H9 (cell line): Measurements from ENCODE around the gene LRCH4. TPM values are rescaled to one million over a fixed set of nuclear protein-coding genes. Genes with fewer than 3 reads are reported as not detected.

ENCODE experiments used
- DNase-seq: peaks from one replicate; pipeline ENCODE4 v3.0.0-alpha.2; 2017
- H2AFZ ChIP-seq: one replicate; pipeline ENCODE4 v1.6.1; 2013; ENCODE audit warnings: mild to moderate bottlenecking, low read length, control low read depth, moderate library complexity
- H2AK5ac ChIP-seq: 2 replicates; pipeline ENCODE4 v1.6.1; 2013; ENCODE audit warnings: low read length, control low read depth, mixed read lengths; ENCODE audit not compliant: insufficient read length
- H2BK120ac ChIP-seq: one replicate; pipeline ENCODE4 v1.6.1; 2013; ENCODE audit warnings: low read depth, mild to moderate bottlenecking, low read length, control low read depth, inconsistent platforms; ENCODE audit not compliant: poor library complexity, severe bottlenecking
- H2BK12ac ChIP-seq: 2 replicates; pipeline ENCODE4 v1.6.1; 2013; ENCODE audit warnings: low read length, control low read depth, mixed read lengths, low read depth; ENCODE audit not compliant: insufficient read length
- H2BK15ac ChIP-seq: 2 replicates; pipeline ENCODE4 v1.6.1; 2013; ENCODE audit warnings: low read depth, low read length, control low read depth
- H2BK20ac ChIP-seq: one replicate; pipeline ENCODE4 v1.6.1; 2013; ENCODE audit warnings: low read depth, mild to moderate bottlenecking, low read length, control low read depth, inconsistent platforms; ENCODE audit not compliant: poor library complexity, severe bottlenecking
- H2BK5ac ChIP-seq: 2 replicates; pipeline ENCODE4 v1.6.1; 2013; ENCODE audit warnings: low read length, control low read depth, mixed read lengths; ENCODE audit not compliant: insufficient read length
- H3K14ac ChIP-seq: 2 replicates; pipeline ENCODE4 v1.6.1; 2013; ENCODE audit warnings: low read length, control low read depth; ENCODE audit not compliant: insufficient read depth
- H3K18ac ChIP-seq: 2 replicates; pipeline ENCODE4 v1.6.1; 2013; ENCODE audit warnings: low read depth, mild to moderate bottlenecking, mixed read lengths, low read length, control low read depth; ENCODE audit not compliant: insufficient read length
- H3K23ac ChIP-seq: 2 replicates; pipeline ENCODE4 v1.6.1; 2013; ENCODE audit warnings: low read length, control low read depth, mixed read lengths, low read depth; ENCODE audit not compliant: insufficient read length
- H3K23me2 ChIP-seq: 2 replicates; pipeline ENCODE4 v1.6.1; 2013; ENCODE audit warnings: low read depth, mild to moderate bottlenecking, mixed read lengths, low read length, control low read depth; ENCODE audit not compliant: insufficient read length, poor library complexity, severe bottlenecking
- H3K27ac ChIP-seq: 2 replicates; pipeline ENCODE4 v1.5.1; 2013; ENCODE audit warnings: low read length, control low read depth, mixed read lengths, low read depth; ENCODE audit not compliant: insufficient read length
- H3K27me3 ChIP-seq: 2 replicates; pipeline ENCODE4 v1.6.1; 2013; ENCODE audit warnings: low read length, control low read depth, inconsistent platforms; ENCODE audit not compliant: insufficient read depth
- H3K4ac ChIP-seq: 2 replicates; pipeline ENCODE4 v1.6.1; 2013; ENCODE audit warnings: low read depth, mild to moderate bottlenecking, control low read depth, inconsistent platforms, low read length, moderate library complexity
- H3K4me1 ChIP-seq: 2 replicates; pipeline ENCODE4 v1.6.1; 2013; ENCODE audit warnings: low read length, control low read depth, inconsistent platforms; ENCODE audit not compliant: insufficient read depth
- H3K4me2 ChIP-seq: 2 replicates; pipeline ENCODE4 v1.6.1; 2013; ENCODE audit warnings: low read length, control low read depth, mixed read lengths; ENCODE audit not compliant: insufficient read length, insufficient read depth
- H3K56ac ChIP-seq: 2 replicates; pipeline ENCODE4 v1.6.1; 2013; ENCODE audit warnings: low read depth, mild to moderate bottlenecking, mixed read lengths, low read length, control low read depth; ENCODE audit not compliant: insufficient read length
- H3K79me1 ChIP-seq: 2 replicates; pipeline ENCODE4 v1.6.1; 2013; ENCODE audit warnings: low read depth, mild to moderate bottlenecking, moderate library complexity, low read length, control low read depth, inconsistent platforms; ENCODE audit not compliant: insufficient read depth, poor library complexity, severe bottlenecking
- H3K79me2 ChIP-seq: 2 replicates; pipeline ENCODE4 v1.6.1; 2013; ENCODE audit warnings: low read length, control low read depth, inconsistent platforms; ENCODE audit not compliant: insufficient read depth
- H3K9ac ChIP-seq: 2 replicates; pipeline ENCODE4 v1.6.1; 2013; ENCODE audit warnings: low read length, control low read depth, mixed read lengths; ENCODE audit not compliant: insufficient read length; ENCODE audit errors: extremely low read depth
- H3K9me3 ChIP-seq: one replicate; pipeline ENCODE4 v1.6.1; 2013; ENCODE audit warnings: low read depth, low read length, inconsistent platforms; ENCODE audit not compliant: control insufficient read depth
- H3T11ph ChIP-seq: one replicate; pipeline ENCODE4 v1.6.1; 2013; ENCODE audit warnings: mild to moderate bottlenecking, low read length, control low read depth, inconsistent platforms
- H4K20me1 ChIP-seq: one replicate; pipeline ENCODE4 v1.6.1; 2013; ENCODE audit not compliant: control insufficient read depth, insufficient read length, insufficient read depth
- H4K5ac ChIP-seq: 2 replicates; pipeline ENCODE4 v1.6.1; 2013; ENCODE audit warnings: low read depth, mild to moderate bottlenecking, mixed read lengths, low read length, control low read depth; ENCODE audit not compliant: insufficient read length
- H4K8ac ChIP-seq: replicated peaks from 2 replicates; pipeline ENCODE4 v1.6.1; 2013; ENCODE audit warnings: low read length, control low read depth, mixed read lengths, low read depth; ENCODE audit not compliant: insufficient read length
- H4K91ac ChIP-seq: 2 replicates; pipeline ENCODE4 v1.6.1; 2013; ENCODE audit warnings: low read depth, mild to moderate bottlenecking, moderate library complexity, mixed read lengths, low read length, control low read depth; ENCODE audit not compliant: insufficient read length
- H3K27ac Mint-ChIP-seq, 3 experiments: 2 replicates in 2 of 3; 3 replicates in 1 of 3; pipeline ENCODE4 v1.8.0; 2020 to 2021; ENCODE audit warnings: mixed read lengths in 3 of 3, mild to moderate bottlenecking in 1 of 3, moderate library complexity in 1 of 3
- H3K27me3 Mint-ChIP-seq: 2 replicates; pipeline ENCODE4 v1.8.0; 2021; ENCODE audit warnings: low read depth, mild to moderate bottlenecking, moderate library complexity, mixed read lengths
- H3K36me3 Mint-ChIP-seq, 3 experiments: 2 replicates in 2 of 3; 3 replicates in 1 of 3; pipeline ENCODE4 v1.8.0; 2020 to 2021; ENCODE audit warnings: low read depth in 3 of 3, mixed read lengths in 3 of 3; ENCODE audit not compliant: insufficient read depth in 1 of 3
- H3K4me1 Mint-ChIP-seq, 2 experiments: 2 replicates each; pipeline ENCODE4 v1.8.0; 2020; ENCODE audit warnings: mixed read lengths in 2 of 2
- H3K4me3 Mint-ChIP-seq, 2 experiments: 2 replicates in 1 of 2; 3 replicates in 1 of 2; pipeline ENCODE4 v1.8.0; 2020 to 2021; ENCODE audit warnings: mild to moderate bottlenecking in 2 of 2, mixed read lengths in 2 of 2, moderate library complexity in 1 of 2
- H3K9me3 Mint-ChIP-seq, 2 experiments: 2 replicates in 1 of 2; 3 replicates in 1 of 2; pipeline ENCODE4 v1.8.0; 2020; ENCODE audit warnings: mild to moderate bottlenecking in 2 of 2, mixed read lengths in 2 of 2, moderate library complexity in 1 of 2
- CTCF ChIP-seq: fragments of 200-600 bp; sonication (generic); conservative IDR thresholded peaks from 3 replicates; pipeline ENCODE4 v1.8.0; 2021; ENCODE audit warnings: antibody characterized with exemption, mild to moderate bottlenecking
- WGBS: extraction: QIAGEN DNeasy Blood & Tissue Kit; methylation state at CpG from one replicate; pipeline ENCODE4 v1.1.7; 2013; ENCODE audit warnings: missing lambda C conversion rate, low lambda C conversion rate, mixed read lengths; ENCODE audit not compliant: insufficient read length; ENCODE audit errors: extremely low coverage; 5-methylcytosine and 5-hydroxymethylcytosine counted together
- total RNA-seq: library from RNA; stranded (reverse); gene quantifications from 2 replicates; pipeline ENCODE4 v1.2.1, GENCODE V29; 2021

LRCH4 gene
- total RNA-seq, 1 experiment from 2014 or later, result 39.1 TPM

GRCh38 chr7:100613412-100614175 lies 27.7 kb upstream of the LRCH4 start:
- no peaks in the 10 kb centered on the region for H3K79me2 ChIP-seq
- H3K9ac ChIP-seq, result no peak overlapping the region
- H3K4me3 Mint-ChIP-seq, result peak overlapping the region; percentile 93 to 97; a peak in 4 of 5 replicates
- H2BK5ac ChIP-seq, result no peak overlapping the region
- peaks cover 7 to 9% of the 10 kb centered on the region in 2 experiments for H3K4me1 Mint-ChIP-seq
- H3K18ac ChIP-seq, result no peak overlapping the region
- no peak overlapping the region for H2BK12ac ChIP-seq
- H3K27me3 Mint-ChIP-seq, result no peaks in the 10 kb centered on the region; the same call in 1 of the 2 replicates
- H3K9me3 ChIP-seq, result no peaks in the 10 kb centered on the region
- no peak for DNase-seq
- peaks cover 2% of the 10 kb centered on the region for H3K23me2 ChIP-seq
- peak; percentile 13; the same call in 1 of the 3 replicates for TF ChIP-seq CTCF
- H4K5ac ChIP-seq, result no peak overlapping the region
- no peak overlapping the region for H2BK120ac ChIP-seq
- no peak overlapping the region for H4K8ac ChIP-seq
- H3K27ac ChIP-seq, result no peak overlapping the region
- no peak overlapping the region for H3K56ac ChIP-seq
- H4K20me1 ChIP-seq, result no peaks in the 10 kb centered on the region
- no peak overlapping the region for H2AK5ac ChIP-seq
- H3K4me2 ChIP-seq, result peak overlapping the region; percentile 61
- no peak overlapping the region for H3K23ac ChIP-seq
- no peak overlapping the region for H3K4ac ChIP-seq
- no peak overlapping the region for H3K14ac ChIP-seq
- no peaks in the 10 kb centered on the region for H3K27me3 ChIP-seq
- no peak overlapping the region for H3T11ph ChIP-seq
- no peak overlapping the region for H4K91ac ChIP-seq
- no peak overlapping the region for H2BK20ac ChIP-seq
- H3K36me3 Mint-ChIP-seq, result peaks cover 0 to 4% (median 0%) of the 10 kb centered on the region in 3 experiments; a peak in 5 of 7 replicates
- H3K4me1 ChIP-seq, result no peaks in the 10 kb centered on the region
- no peak overlapping the region for H2AFZ ChIP-seq
- H3K79me1 ChIP-seq, result no peaks in the 10 kb centered on the region
- H3K27ac Mint-ChIP-seq, result peak overlapping the region in 1 of 3 experiments; percentile 46; a peak in 2 of 7 replicates
- H2BK15ac ChIP-seq, result no peak overlapping the region
- H3K9me3 Mint-ChIP-seq, result no peaks in the 10 kb centered on the region; a peak in 1 of 5 replicates
- no CpG with 5 or more reads among the region's 13 CpGs for WGBS
